B cell (primary cell): ENCODE results near the gene SAXO1.

Experiments used
- EZH2 ChIP-seq: IDR thresholded peaks from 2 replicates; pipeline ENCODE4 v1.6.1; 2012; ENCODE audit warnings: borderline replicate concordance, low read depth, mild to moderate bottlenecking, moderate library complexity, low read length; ENCODE audit not compliant: insufficient read depth, poor library complexity, severe bottlenecking
- TF ChIP-seq, protein P1 (sequence below): fragments of 200-600 bp; IDR thresholded peaks from one replicate; pipeline ENCODE4 v1.8.0; 2022; ENCODE audit warnings: antibody characterized with exemption, mild to moderate bottlenecking

DNA sequence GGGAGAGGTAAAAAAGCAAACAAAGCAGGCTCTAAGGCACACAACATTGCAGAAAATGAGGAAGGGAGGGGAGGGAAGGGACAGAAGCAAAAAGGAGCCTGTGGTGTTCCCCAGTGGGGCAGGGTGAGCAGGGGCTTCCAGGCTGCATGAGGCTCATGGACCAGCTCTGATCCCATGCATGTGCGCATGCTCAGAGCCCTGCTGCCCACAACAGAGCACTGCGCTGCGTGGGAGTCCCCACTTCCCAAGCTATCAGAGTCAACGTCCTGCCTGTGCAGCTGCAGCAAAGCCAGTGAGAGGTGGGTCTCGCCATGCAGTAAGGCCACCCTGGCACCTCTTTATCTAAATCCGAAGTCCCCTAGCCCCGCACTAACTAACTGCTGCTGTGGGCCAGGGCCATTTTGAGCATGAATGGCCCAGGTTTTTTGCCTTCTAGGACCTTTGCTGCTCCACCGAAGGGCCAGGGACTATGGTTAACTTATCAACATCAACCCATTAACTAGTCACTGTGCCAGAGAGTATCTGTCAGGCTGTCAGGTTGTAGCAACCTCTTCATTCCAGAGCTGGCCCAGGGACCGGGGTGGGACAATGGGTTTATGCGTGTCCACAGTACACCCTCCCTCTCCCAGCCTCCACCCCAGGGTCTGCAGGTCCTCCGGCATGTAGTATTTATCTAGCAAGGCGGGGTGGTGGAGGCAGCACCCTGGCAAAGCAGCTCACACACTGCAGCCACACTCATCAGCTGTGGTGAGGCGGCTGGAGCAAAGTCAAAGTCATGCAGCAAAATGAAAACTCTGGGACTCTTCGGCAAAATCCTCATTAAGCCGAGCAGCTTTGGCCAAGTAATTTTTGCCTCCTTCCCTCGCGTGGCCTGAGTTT is 123.6 kb downstream of the SAXO1 start:
- TF ChIP-seq EZH2 = no peak
- TF ChIP-seq, protein P1, sequence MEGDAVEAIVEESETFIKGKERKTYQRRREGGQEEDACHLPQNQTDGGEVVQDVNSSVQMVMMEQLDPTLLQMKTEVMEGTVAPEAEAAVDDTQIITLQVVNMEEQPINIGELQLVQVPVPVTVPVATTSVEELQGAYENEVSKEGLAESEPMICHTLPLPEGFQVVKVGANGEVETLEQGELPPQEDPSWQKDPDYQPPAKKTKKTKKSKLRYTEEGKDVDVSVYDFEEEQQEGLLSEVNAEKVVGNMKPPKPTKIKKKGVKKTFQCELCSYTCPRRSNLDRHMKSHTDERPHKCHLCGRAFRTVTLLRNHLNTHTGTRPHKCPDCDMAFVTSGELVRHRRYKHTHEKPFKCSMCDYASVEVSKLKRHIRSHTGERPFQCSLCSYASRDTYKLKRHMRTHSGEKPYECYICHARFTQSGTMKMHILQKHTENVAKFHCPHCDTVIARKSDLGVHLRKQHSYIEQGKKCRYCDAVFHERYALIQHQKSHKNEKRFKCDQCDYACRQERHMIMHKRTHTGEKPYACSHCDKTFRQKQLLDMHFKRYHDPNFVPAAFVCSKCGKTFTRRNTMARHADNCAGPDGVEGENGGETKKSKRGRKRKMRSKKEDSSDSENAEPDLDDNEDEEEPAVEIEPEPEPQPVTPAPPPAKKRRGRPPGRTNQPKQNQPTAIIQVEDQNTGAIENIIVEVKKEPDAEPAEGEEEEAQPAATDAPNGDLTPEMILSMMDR = no peak
